Measurements from ENCODE around the gene RNF151. TPM values are rescaled to one million over a fixed set of nuclear protein-coding genes. Genes with fewer than 3 reads are reported as not detected.

RNF151 gene
- total and polyA plus RNA-seq, 2 of the 13 experiments (the other 11 are each of a cell fraction or from before 2014, with no cell fraction given) = not detected

DNA sequence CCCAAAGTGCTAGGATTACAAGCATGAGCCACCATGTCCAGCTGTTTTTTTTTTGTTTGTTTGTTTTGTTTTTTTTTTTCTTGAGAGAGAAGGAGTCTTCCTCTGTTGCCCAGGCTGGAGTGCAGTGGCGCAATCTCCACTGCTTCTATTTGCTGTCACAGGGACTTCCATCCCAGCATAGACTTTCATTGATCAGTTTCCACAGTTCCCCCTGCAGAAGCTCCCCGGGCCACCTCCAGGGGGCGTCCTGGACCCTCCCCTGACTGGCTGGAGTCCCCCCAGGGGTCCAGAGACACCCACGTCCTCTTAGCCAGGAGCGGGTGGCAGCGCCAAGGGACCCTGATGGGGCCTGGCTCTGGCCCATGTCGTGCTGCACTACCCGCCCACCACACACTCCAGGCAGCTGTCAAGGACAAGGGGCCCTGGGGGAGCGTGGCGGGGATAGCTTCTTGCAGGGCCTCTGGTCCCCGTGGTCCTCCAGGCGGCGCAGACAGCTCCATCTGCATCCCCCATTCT is 49.8 kb downstream of the RNF151 start (continued):
- no peak for TF ChIP-seq ZNF224 (CRISPR knock-in tag; IDR thresholded peaks at IDR 0.05)
- TF ChIP-seq, protein P1, sequence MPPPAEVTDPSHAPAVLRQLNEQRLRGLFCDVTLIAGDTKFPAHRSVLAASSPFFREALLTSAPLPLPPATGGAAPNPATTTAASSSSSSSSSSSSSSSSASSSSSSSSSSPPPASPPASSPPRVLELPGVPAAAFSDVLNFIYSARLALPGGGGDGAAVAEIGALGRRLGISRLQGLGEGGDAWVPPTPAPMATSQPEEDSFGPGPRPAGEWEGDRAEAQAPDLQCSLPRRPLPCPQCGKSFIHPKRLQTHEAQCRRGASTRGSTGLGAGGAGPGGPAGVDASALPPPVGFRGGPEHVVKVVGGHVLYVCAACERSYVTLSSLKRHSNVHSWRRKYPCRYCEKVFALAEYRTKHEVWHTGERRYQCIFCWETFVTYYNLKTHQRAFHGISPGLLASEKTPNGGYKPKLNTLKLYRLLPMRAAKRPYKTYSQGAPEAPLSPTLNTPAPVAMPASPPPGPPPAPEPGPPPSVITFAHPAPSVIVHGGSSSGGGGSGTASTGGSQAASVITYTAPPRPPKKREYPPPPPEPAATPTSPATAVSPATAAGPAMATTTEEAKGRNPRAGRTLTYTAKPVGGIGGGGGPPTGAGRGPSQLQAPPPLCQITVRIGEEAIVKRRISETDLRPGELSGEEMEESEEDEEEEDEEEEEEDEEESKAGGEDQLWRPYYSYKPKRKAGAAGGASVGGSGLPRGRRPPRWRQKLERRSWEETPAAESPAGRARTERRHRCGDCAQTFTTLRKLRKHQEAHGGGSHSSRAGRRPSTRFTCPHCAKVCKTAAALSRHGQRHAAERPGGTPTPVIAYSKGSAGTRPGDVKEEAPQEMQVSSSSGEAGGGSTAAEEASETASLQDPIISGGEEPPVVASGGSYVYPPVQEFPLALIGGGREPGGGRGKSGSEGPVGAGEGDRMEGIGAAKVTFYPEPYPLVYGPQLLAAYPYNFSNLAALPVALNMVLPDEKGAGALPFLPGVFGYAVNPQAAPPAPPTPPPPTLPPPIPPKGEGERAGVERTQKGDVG (CRISPR knock-in tag; IDR thresholded peaks at IDR 0.05; ENCODE audit: borderline replicate concordance) = no peak
- no peak for TF ChIP-seq JUND (CRISPR knock-in tag; IDR thresholded peaks at IDR 0.05)
- no peak for TF ChIP-seq WIZ (CRISPR knock-in tag; IDR thresholded peaks at IDR 0.05)
- TF ChIP-seq ZFX (CRISPR knock-in tag; IDR thresholded peaks at IDR 0.05; ENCODE audit: low read depth) = peak; percentile 34; the same call in 1 of the 2 replicates
- TF ChIP-seq ZNF33B (CRISPR knock-in tag; IDR thresholded peaks at IDR 0.05) = no peak
- peak; percentile 23 for TF ChIP-seq XRCC5 (optimal IDR thresholded peaks at IDR 0.05; ENCODE audit: low read length)
- peak; percentile 37 for TF ChIP-seq FOXA3 (CRISPR knock-in tag; IDR thresholded peaks at IDR 0.05)
- TF ChIP-seq, protein P2, sequence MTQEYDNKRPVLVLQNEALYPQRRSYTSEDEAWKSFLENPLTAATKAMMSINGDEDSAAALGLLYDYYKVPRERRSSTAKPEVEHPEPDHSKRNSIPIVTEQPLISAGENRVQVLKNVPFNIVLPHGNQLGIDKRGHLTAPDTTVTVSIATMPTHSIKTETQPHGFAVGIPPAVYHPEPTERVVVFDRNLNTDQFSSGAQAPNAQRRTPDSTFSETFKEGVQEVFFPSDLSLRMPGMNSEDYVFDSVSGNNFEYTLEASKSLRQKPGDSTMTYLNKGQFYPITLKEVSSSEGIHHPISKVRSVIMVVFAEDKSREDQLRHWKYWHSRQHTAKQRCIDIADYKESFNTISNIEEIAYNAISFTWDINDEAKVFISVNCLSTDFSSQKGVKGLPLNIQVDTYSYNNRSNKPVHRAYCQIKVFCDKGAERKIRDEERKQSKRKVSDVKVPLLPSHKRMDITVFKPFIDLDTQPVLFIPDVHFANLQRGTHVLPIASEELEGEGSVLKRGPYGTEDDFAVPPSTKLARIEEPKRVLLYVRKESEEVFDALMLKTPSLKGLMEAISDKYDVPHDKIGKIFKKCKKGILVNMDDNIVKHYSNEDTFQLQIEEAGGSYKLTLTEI (CRISPR knock-in tag; conservative IDR thresholded peaks at IDR 0.05) = no peak
- TF ChIP-seq, protein P3, sequence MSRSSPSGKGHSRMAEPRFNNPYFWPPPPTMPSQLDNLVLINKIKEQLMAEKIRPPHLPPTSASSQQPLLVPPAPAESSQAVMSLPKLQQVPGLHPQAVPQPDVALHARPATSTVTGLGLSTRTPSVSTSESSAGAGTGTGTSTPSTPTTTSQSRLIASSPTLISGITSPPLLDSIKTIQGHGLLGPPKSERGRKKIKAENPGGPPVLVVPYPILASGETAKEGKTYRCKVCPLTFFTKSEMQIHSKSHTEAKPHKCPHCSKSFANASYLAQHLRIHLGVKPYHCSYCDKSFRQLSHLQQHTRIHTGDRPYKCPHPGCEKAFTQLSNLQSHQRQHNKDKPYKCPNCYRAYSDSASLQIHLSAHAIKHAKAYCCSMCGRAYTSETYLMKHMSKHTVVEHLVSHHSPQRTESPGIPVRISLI (CRISPR knock-in tag; IDR thresholded peaks at IDR 0.05; ENCODE audit: borderline replicate concordance) = peak; percentile 90
- no peak for TF ChIP-seq JUN (CRISPR knock-in tag; IDR thresholded peaks at IDR 0.05)
- TF ChIP-seq HDAC1 (CRISPR knock-in tag; IDR thresholded peaks at IDR 0.05) = peak; percentile 62; the same call in 1 of the 2 replicates
- no peak for TF ChIP-seq POGZ (CRISPR knock-in tag; IDR thresholded peaks at IDR 0.05)
- 0 out of 2 replicates have a peak, but pooled peaks have one; percentile 36 for TF ChIP-seq FOSL2 (CRISPR knock-in tag; IDR thresholded peaks at IDR 0.05)
- no peak for TF ChIP-seq ONECUT2 (CRISPR knock-in tag; IDR thresholded peaks at IDR 0.05)
- no peak for TF ChIP-seq ZNF558 (CRISPR knock-in tag; IDR thresholded peaks at IDR 0.05; ENCODE audit: borderline replicate concordance)
- TF ChIP-seq, protein P4, sequence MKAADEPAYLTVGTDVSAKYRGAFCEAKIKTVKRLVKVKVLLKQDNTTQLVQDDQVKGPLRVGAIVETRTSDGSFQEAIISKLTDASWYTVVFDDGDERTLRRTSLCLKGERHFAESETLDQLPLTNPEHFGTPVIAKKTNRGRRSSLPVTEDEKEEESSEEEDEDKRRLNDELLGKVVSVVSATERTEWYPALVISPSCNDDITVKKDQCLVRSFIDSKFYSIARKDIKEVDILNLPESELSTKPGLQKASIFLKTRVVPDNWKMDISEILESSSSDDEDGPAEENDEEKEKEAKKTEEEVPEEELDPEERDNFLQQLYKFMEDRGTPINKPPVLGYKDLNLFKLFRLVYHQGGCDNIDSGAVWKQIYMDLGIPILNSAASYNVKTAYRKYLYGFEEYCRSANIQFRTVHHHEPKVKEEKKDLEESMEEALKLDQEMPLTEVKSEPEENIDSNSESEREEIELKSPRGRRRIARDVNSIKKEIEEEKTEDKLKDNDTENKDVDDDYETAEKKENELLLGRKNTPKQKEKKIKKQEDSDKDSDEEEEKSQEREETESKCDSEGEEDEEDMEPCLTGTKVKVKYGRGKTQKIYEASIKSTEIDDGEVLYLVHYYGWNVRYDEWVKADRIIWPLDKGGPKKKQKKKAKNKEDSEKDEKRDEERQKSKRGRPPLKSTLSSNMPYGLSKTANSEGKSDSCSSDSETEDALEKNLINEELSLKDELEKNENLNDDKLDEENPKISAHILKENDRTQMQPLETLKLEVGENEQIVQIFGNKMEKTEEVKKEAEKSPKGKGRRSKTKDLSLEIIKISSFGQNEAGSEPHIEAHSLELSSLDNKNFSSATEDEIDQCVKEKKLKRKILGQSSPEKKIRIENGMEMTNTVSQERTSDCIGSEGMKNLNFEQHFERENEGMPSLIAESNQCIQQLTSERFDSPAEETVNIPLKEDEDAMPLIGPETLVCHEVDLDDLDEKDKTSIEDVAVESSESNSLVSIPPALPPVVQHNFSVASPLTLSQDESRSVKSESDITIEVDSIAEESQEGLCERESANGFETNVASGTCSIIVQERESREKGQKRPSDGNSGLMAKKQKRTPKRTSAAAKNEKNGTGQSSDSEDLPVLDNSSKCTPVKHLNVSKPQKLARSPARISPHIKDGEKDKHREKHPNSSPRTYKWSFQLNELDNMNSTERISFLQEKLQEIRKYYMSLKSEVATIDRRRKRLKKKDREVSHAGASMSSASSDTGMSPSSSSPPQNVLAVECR (CRISPR knock-in tag; IDR thresholded peaks at IDR 0.05; ENCODE audit: borderline replicate concordance) = peak; percentile 20; the same call in 1 of the 2 replicates
- 0 out of 2 replicates have a peak, but pooled peaks have one; percentile 28 for TF ChIP-seq NCOA5 (CRISPR knock-in tag; IDR thresholded peaks at IDR 0.05)
- TF ChIP-seq PRMT3 (CRISPR knock-in tag; IDR thresholded peaks at IDR 0.05; ENCODE audit: borderline replicate concordance, low read depth) = no peak
- no peak for TF ChIP-seq ZNF720 (CRISPR knock-in tag; IDR thresholded peaks at IDR 0.05)

All from HepG2 (cell line).